ENCODE results near the gene TNFRSF1A.

GRCh38 chr12:6297170-6297569 lies 44.7 kb downstream of the TNFRSF1A start:
- TF ChIP-seq CTCF (conservative IDR thresholded peaks at IDR 0.05; ENCODE audit: low read depth, low read length) (no peak), EZH2 (IDR thresholded peaks at IDR 0.05; ENCODE audit: borderline replicate concordance, low read depth, low read length, poor library complexity, severe bottlenecking) (no peak)
